ENCODE results near the gene OTUD1. TPM values are rescaled to one million over a fixed set of nuclear protein-coding genes. Genes with fewer than 3 reads are reported as not detected.

Gene OTUD1
- polyA plus RNA-seq, 2 donors: 4.5 to 5.2 TPM

GRCh38 chr10:23459308-23459939 lies 20.5 kb downstream of the OTUD1 start:
- H3K9me3 ChIP-seq (ENCODE audit: control insufficient read depth in 2 of 2, insufficient read depth in 1 of 2, low read depth in 1 of 2, low read length in 1 of 2): no peaks in the 10 kb centered on the region
- no peaks in the 10 kb centered on the region for H3K4me1 ChIP-seq (ENCODE audit: control insufficient read depth in 2 of 2, insufficient read depth in 2 of 2, low read length in 1 of 2)
- no peak overlapping the region for H3K4me3 ChIP-seq (ENCODE audit: low read depth in 1 of 2, low read length in 2 of 2)
- no peaks in the 10 kb centered on the region for H3K27me3 ChIP-seq (ENCODE audit: control insufficient read depth in 1 of 2, insufficient read depth in 2 of 2, low read length in 2 of 2)
- 72 to 81% methylated on average over 6 of the region's 6 CpGs for WGBS, 2 donors
- H3K36me3 ChIP-seq (ENCODE audit: control insufficient read depth in 2 of 2, insufficient read depth in 2 of 2, low read length in 1 of 2): no peaks in the 10 kb centered on the region
- no peak overlapping the region for H3K27ac ChIP-seq (ENCODE audit: low read depth in 2 of 2, low read length in 1 of 2)

DNA sequence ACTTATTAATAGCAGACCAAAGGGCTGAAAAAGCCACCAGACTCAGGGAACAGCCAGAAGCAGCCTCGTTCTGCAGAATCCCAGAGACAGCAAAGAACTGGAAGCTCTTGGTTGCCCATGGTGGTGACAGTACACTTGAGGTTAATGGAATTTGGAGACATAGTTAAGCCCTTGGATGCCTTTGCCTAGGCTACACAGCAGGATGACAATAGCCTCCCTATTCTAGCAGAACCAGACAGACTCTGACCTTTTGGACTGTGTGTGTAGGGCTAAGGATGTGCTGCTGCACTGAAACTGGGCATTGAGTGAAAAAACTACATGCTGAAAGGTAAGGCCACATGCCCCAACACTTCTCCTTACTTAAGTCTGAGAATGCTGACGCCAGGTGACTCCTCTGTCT lies 22.7 kb downstream of the OTUD1 start:
- H3K4me1 ChIP-seq (ENCODE audit: control insufficient read depth in 2 of 2, insufficient read depth in 2 of 2, low read length in 1 of 2): no peaks in the 10 kb centered on the region
- 75 to 82% methylated on average over 2 of the region's 2 CpGs for WGBS, 2 donors
- H3K36me3 ChIP-seq (ENCODE audit: control insufficient read depth in 2 of 2, insufficient read depth in 2 of 2, low read length in 1 of 2): no peaks in the 10 kb centered on the region
- H3K27ac ChIP-seq (ENCODE audit: low read depth in 2 of 2, low read length in 1 of 2): no peak overlapping the region
- no peaks in the 10 kb centered on the region for H3K27me3 ChIP-seq (ENCODE audit: control insufficient read depth in 1 of 2, insufficient read depth in 2 of 2, low read length in 2 of 2)
- H3K9me3 ChIP-seq (ENCODE audit: control insufficient read depth in 2 of 2, insufficient read depth in 1 of 2, low read depth in 1 of 2, low read length in 1 of 2): no peaks in the 10 kb centered on the region
- H3K4me3 ChIP-seq (ENCODE audit: low read depth in 1 of 2, low read length in 2 of 2): no peak overlapping the region

- Histone ChIP-seq H3K36me3 (ENCODE audit: control insufficient read depth in 2 of 2, insufficient read depth in 2 of 2, low read length in 1 of 2) (no peaks in the 10 kb centered on the region), H3K27me3 (ENCODE audit: control insufficient read depth in 1 of 2, insufficient read depth in 2 of 2, low read length in 2 of 2) (no peaks in the 10 kb centered on the region), H3K27ac (ENCODE audit: low read depth in 2 of 2, low read length in 1 of 2) (no peak overlapping the region), H3K9me3 (ENCODE audit: control insufficient read depth in 2 of 2, insufficient read depth in 1 of 2, low read depth in 1 of 2, low read length in 1 of 2) (no peaks in the 10 kb centered on the region), H3K4me3 (ENCODE audit: low read depth in 1 of 2, low read length in 2 of 2) (no peak overlapping the region), H3K4me1 (ENCODE audit: control insufficient read depth in 2 of 2, insufficient read depth in 2 of 2, low read length in 1 of 2) (no peaks in the 10 kb centered on the region)
- WGBS, 2 donors: 81 to 88% methylated on average over 4 of the region's 4 CpGs
Observed at GRCh38 chr10:23467012-23467411, 28.1 kb downstream of the OTUD1 start.

DNA sequence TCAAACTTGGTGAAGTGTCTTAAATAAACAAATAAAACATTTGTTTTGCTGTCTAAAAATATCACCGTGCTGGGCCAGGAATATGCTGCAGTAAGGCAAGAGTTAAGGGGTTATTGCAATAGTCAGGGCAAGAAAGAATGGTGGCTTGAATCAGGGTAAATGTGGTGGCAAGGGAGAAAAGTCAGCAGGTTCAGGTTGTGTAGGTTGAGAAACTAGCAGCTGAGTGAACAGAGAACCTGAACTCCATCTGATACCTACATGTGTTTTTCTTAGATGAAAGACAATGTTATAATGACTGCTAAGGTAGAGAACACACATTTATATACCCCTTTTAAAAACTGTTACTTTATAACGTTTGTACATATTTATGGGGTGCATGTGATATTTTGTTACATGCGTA lies 28.7 kb downstream of the OTUD1 start:
- no peaks in the 10 kb centered on the region for H3K9me3 ChIP-seq (ENCODE audit: control insufficient read depth in 2 of 2, insufficient read depth in 1 of 2, low read depth in 1 of 2, low read length in 1 of 2)
- 79 to 80% methylated on average over 3 of the region's 3 CpGs for WGBS, 2 donors
- no peaks in the 10 kb centered on the region for H3K36me3 ChIP-seq (ENCODE audit: control insufficient read depth in 2 of 2, insufficient read depth in 2 of 2, low read length in 1 of 2)
- H3K27ac ChIP-seq (ENCODE audit: low read depth in 2 of 2, low read length in 1 of 2): no peak overlapping the region
- no peak overlapping the region for H3K4me3 ChIP-seq (ENCODE audit: low read depth in 1 of 2, low read length in 2 of 2)
- no peaks in the 10 kb centered on the region for H3K4me1 ChIP-seq (ENCODE audit: control insufficient read depth in 2 of 2, insufficient read depth in 2 of 2, low read length in 1 of 2)
- H3K27me3 ChIP-seq (ENCODE audit: control insufficient read depth in 1 of 2, insufficient read depth in 2 of 2, low read length in 2 of 2): no peaks in the 10 kb centered on the region

DNA sequence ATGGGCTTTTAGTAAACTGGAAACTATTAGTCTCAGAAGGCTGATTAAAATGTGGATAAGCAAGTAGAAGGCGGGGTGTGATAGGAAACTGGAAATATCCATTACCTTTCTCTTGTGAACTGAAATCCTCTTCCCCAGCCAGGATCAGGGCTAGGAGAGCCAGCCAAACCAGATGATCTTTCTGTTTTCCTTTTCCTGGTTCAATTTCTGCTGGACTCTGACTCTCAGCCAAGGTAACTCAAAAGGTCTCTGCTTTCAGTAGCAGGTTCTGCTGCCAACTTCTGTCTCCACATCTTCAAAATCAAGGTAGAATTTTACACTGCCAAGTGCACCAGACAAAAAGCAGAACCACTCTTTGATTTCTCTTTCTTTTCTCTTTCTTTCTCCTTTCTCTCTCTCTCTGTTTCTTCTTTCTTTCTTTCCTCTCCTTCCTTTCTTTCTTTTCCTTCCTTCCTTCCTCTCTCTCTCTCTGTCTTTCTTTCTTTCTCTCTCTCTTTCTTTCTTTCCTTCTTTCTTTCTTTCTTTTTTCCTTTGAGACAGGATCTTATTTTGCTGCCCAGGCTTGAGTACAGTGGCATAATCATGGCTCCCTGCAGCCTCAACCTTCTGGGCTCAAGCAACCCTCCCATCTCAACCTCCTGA lies 30.8 kb downstream of the OTUD1 start:
- H3K27ac ChIP-seq (ENCODE audit: low read depth in 2 of 2, low read length in 1 of 2): no peak overlapping the region
- no peaks in the 10 kb centered on the region for H3K27me3 ChIP-seq (ENCODE audit: control insufficient read depth in 1 of 2, insufficient read depth in 2 of 2, low read length in 2 of 2)
- H3K4me3 ChIP-seq (ENCODE audit: low read depth in 1 of 2, low read length in 2 of 2): no peak overlapping the region
- no peaks in the 10 kb centered on the region for H3K36me3 ChIP-seq (ENCODE audit: control insufficient read depth in 2 of 2, insufficient read depth in 2 of 2, low read length in 1 of 2)
- WGBS, 2 donors: 50 to 67% methylated on average over 1 of the region's 1 CpG
- no peaks in the 10 kb centered on the region for H3K4me1 ChIP-seq (ENCODE audit: control insufficient read depth in 2 of 2, insufficient read depth in 2 of 2, low read length in 1 of 2)
- no peaks in the 10 kb centered on the region for H3K9me3 ChIP-seq (ENCODE audit: control insufficient read depth in 2 of 2, insufficient read depth in 1 of 2, low read depth in 1 of 2, low read length in 1 of 2)

- Histone ChIP-seq H3K4me3 (ENCODE audit: low read depth in 1 of 2, low read length in 2 of 2) (no peak overlapping the region), H3K36me3 (ENCODE audit: control insufficient read depth in 2 of 2, insufficient read depth in 2 of 2, low read length in 1 of 2) (no peaks in the 10 kb centered on the region), H3K9me3 (ENCODE audit: control insufficient read depth in 2 of 2, insufficient read depth in 1 of 2, low read depth in 1 of 2, low read length in 1 of 2) (no peaks in the 10 kb centered on the region), H3K27ac (ENCODE audit: low read depth in 2 of 2, low read length in 1 of 2) (no peak overlapping the region), H3K4me1 (ENCODE audit: control insufficient read depth in 2 of 2, insufficient read depth in 2 of 2, low read length in 1 of 2) (no peaks in the 10 kb centered on the region), H3K27me3 (ENCODE audit: control insufficient read depth in 1 of 2, insufficient read depth in 2 of 2, low read length in 2 of 2) (no peaks in the 10 kb centered on the region)
- WGBS, 2 donors: 85 to 90% methylated on average over 8 of the region's 8 CpGs
Observed at GRCh38 chr10:23472181-23472580, 33.3 kb downstream of the OTUD1 start.

- Histone ChIP-seq H3K4me1 (ENCODE audit: control insufficient read depth in 2 of 2, insufficient read depth in 2 of 2, low read length in 1 of 2) (no peaks in the 10 kb centered on the region), H3K27me3 (ENCODE audit: control insufficient read depth in 1 of 2, insufficient read depth in 2 of 2, low read length in 2 of 2) (no peaks in the 10 kb centered on the region), H3K27ac (ENCODE audit: low read depth in 2 of 2, low read length in 1 of 2) (no peak overlapping the region), H3K9me3 (ENCODE audit: control insufficient read depth in 2 of 2, insufficient read depth in 1 of 2, low read depth in 1 of 2, low read length in 1 of 2) (no peaks in the 10 kb centered on the region), H3K36me3 (ENCODE audit: control insufficient read depth in 2 of 2, insufficient read depth in 2 of 2, low read length in 1 of 2) (no peaks in the 10 kb centered on the region), H3K4me3 (ENCODE audit: low read depth in 1 of 2, low read length in 2 of 2) (no peak overlapping the region)
- 83 to 92% methylated on average over 2 of the region's 2 CpGs for whole genome bisulfite sequencing, 2 donors
Observed at GRCh38 chr10:23474081-23474480, 35.2 kb downstream of the OTUD1 start.

- H3K27me3 ChIP-seq (ENCODE audit: control insufficient read depth in 1 of 2, insufficient read depth in 2 of 2, low read length in 2 of 2): no peaks in the 10 kb centered on the region
- no peak overlapping the region for H3K27ac ChIP-seq (ENCODE audit: low read depth in 2 of 2, low read length in 1 of 2)
- WGBS, 2 donors: 86 to 93% methylated on average over 4 of the region's 4 CpGs
- no peaks in the 10 kb centered on the region for H3K9me3 ChIP-seq (ENCODE audit: control insufficient read depth in 2 of 2, insufficient read depth in 1 of 2, low read depth in 1 of 2, low read length in 1 of 2)
- no peak overlapping the region for H3K4me3 ChIP-seq (ENCODE audit: low read depth in 1 of 2, low read length in 2 of 2)
- no peaks in the 10 kb centered on the region for H3K36me3 ChIP-seq (ENCODE audit: control insufficient read depth in 2 of 2, insufficient read depth in 2 of 2, low read length in 1 of 2)
- H3K4me1 ChIP-seq (ENCODE audit: control insufficient read depth in 2 of 2, insufficient read depth in 2 of 2, low read length in 1 of 2): no peaks in the 10 kb centered on the region
Observed at GRCh38 chr10:23474626-23475025, 35.8 kb downstream of the OTUD1 start.

- WGBS, 2 donors: 87 to 89% methylated on average over 5 of the region's 5 CpGs
- no peaks in the 10 kb centered on the region for H3K36me3 ChIP-seq (ENCODE audit: control insufficient read depth in 2 of 2, insufficient read depth in 2 of 2, low read length in 1 of 2)
- H3K27ac ChIP-seq (ENCODE audit: low read depth in 2 of 2, low read length in 1 of 2): no peak overlapping the region
- no peaks in the 10 kb centered on the region for H3K27me3 ChIP-seq (ENCODE audit: control insufficient read depth in 1 of 2, insufficient read depth in 2 of 2, low read length in 2 of 2)
- H3K4me1 ChIP-seq (ENCODE audit: control insufficient read depth in 2 of 2, insufficient read depth in 2 of 2, low read length in 1 of 2): no peaks in the 10 kb centered on the region
- H3K9me3 ChIP-seq (ENCODE audit: control insufficient read depth in 2 of 2, insufficient read depth in 1 of 2, low read depth in 1 of 2, low read length in 1 of 2): no peaks in the 10 kb centered on the region
- no peak overlapping the region for H3K4me3 ChIP-seq (ENCODE audit: low read depth in 1 of 2, low read length in 2 of 2)
Observed at GRCh38 chr10:23478570-23478969, 39.7 kb downstream of the OTUD1 start.
